Neural crest cell (in vitro differentiated cells): ENCODE data around the gene AP3B2. TPM values are rescaled to one million over a fixed set of nuclear protein-coding genes. Genes with fewer than 3 reads are reported as not detected.

Experiments used
- DNase-seq: peaks from one replicate; pipeline ENCODE4 v3.0.0; 2021; ENCODE audit warnings: low read depth, mixed read lengths, low spot score
- H3K27ac Mint-ChIP-seq: one replicate; pipeline ENCODE4 v1.8.0; 2021; ENCODE audit warnings: mild to moderate bottlenecking, mixed read lengths; ENCODE audit not compliant: unreplicated experiment
- H3K27me3 Mint-ChIP-seq: 2 replicates; pipeline ENCODE4 v1.8.0; 2021; ENCODE audit warnings: low read depth, mild to moderate bottlenecking, mixed read lengths
- H3K36me3 Mint-ChIP-seq: 2 replicates; pipeline ENCODE4 v1.8.0; 2021; ENCODE audit warnings: low read depth, mild to moderate bottlenecking, mixed read lengths
- H3K4me1 Mint-ChIP-seq: 2 replicates; pipeline ENCODE4 v1.8.0; 2021; ENCODE audit warnings: mixed read lengths
- H3K4me3 Mint-ChIP-seq: one replicate; pipeline ENCODE4 v1.8.0; 2021; ENCODE audit warnings: mild to moderate bottlenecking, mixed read lengths
- H3K9me3 Mint-ChIP-seq: 2 replicates; pipeline ENCODE4 v1.8.0; 2021; ENCODE audit warnings: mixed read lengths
- total RNA-seq: library from RNA; stranded (reverse); gene quantifications from 2 replicates; pipeline ENCODE4 v1.2.1, GENCODE V29; 2021
- TF ChIP-seq, protein P1 (sequence below): fragments of 200-600 bp; sonication (generic); conservative IDR thresholded peaks from 2 replicates; pipeline ENCODE4 v1.5.0; 2021; ENCODE audit warnings: antibody characterized with exemption, mild to moderate bottlenecking

The AP3B2 gene
- total RNA-seq, 1 donor from 2014 or later, result 20.0 TPM

- Mint-ChIP-seq H3K9me3 (no peaks in the 10 kb centered on the region), H3K27me3 (no peaks in the 10 kb centered on the region), H3K4me1 (no peaks in the 10 kb centered on the region), H3K4me3 (no peak overlapping the region), H3K27ac (no peak overlapping the region), H3K36me3 (no peaks in the 10 kb centered on the region)
- TF ChIP-seq, protein P1, sequence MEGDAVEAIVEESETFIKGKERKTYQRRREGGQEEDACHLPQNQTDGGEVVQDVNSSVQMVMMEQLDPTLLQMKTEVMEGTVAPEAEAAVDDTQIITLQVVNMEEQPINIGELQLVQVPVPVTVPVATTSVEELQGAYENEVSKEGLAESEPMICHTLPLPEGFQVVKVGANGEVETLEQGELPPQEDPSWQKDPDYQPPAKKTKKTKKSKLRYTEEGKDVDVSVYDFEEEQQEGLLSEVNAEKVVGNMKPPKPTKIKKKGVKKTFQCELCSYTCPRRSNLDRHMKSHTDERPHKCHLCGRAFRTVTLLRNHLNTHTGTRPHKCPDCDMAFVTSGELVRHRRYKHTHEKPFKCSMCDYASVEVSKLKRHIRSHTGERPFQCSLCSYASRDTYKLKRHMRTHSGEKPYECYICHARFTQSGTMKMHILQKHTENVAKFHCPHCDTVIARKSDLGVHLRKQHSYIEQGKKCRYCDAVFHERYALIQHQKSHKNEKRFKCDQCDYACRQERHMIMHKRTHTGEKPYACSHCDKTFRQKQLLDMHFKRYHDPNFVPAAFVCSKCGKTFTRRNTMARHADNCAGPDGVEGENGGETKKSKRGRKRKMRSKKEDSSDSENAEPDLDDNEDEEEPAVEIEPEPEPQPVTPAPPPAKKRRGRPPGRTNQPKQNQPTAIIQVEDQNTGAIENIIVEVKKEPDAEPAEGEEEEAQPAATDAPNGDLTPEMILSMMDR, result no peak
- DNase-seq, result no peak
Measured at GRCh38 chr15:82698711-82699345, 10.8 kb downstream of the AP3B2 start.

- Mint-ChIP-seq H3K27me3 (no peaks in the 10 kb centered on the region), H3K27ac (no peak overlapping the region), H3K9me3 (no peaks in the 10 kb centered on the region), H3K36me3 (no peaks in the 10 kb centered on the region), H3K4me1 (no peaks in the 10 kb centered on the region), H3K4me3 (no peak overlapping the region)
- no peak for DNase-seq
- TF ChIP-seq, protein P1, result no peak
Measured at GRCh38 chr15:82697735-82698407, 11.8 kb downstream of the AP3B2 start.

- Mint-ChIP-seq H3K27me3 (no peaks in the 10 kb centered on the region), H3K4me3 (no peak overlapping the region), H3K4me1 (no peaks in the 10 kb centered on the region), H3K27ac (no peak overlapping the region), H3K36me3 (peaks cover 2% of the 10 kb centered on the region), H3K9me3 (no peaks in the 10 kb centered on the region)
- DNase-seq, result no peak
- TF ChIP-seq, protein P1, result no peak
Measured at GRCh38 chr15:82692171-82692570, 17.5 kb downstream of the AP3B2 start.

DNA sequence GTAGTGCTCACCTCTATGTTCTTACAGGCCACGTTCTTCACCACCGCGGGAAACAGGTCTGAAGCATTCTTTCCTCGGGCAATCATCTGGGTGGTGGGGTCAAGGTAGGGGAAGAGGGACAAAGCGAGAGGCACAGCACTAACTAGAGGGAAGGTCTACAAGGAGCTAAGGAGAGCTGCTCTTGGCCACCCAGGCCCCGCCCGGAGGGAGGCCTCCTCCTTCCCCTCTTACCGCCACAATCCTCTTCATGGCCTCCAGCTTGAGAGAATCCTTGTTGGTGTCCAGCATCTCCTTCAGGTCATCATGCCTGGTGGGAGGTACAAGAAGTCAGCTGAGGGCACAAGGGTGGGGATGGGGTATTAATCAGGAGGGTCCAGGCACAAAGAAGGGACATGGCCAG is 20.5 kb downstream of the AP3B2 start:
- TF ChIP-seq, protein P1, result no peak
- Mint-ChIP-seq H3K27me3 (peaks cover 9% of the 10 kb centered on the region), H3K27ac (no peak overlapping the region), H3K36me3 (peaks cover 2% of the 10 kb centered on the region), H3K4me3 (no peak overlapping the region), H3K4me1 (no peaks in the 10 kb centered on the region), H3K9me3 (no peaks in the 10 kb centered on the region)
- DNase-seq, result no peak

DNA sequence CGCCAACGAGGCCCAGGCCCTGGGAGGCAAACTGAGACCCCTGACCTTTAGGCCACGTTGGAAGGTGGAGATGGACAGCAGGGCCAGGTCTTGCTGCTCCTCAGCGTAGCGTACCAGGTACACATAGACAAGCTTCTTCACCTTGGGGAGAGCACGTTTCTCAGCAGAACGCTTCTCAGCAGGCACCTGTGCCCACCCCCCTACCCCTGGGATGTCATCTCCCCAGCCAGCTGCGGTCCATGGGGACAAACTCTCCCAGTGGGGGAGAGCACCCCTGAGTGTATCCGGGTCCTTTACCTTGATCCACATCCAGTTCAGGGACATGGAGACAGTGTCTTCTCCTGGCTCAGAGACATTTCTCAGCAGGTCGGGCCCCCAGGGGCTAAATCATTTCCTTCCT is 21.0 kb downstream of the AP3B2 start:
- no peak overlapping the region for H3K4me3 Mint-ChIP-seq
- no peak overlapping the region for H3K27ac Mint-ChIP-seq
- no peaks in the 10 kb centered on the region for H3K9me3 Mint-ChIP-seq
- no peaks in the 10 kb centered on the region for H3K4me1 Mint-ChIP-seq
- H3K36me3 Mint-ChIP-seq, result peaks cover 2% of the 10 kb centered on the region
- TF ChIP-seq, protein P1, result no peak
- H3K27me3 Mint-ChIP-seq, result peaks cover 12% of the 10 kb centered on the region
- no peak for DNase-seq
